Breast epithelium (tissue), 4 donors: ENCODE data around the gene LMAN1. TPM values are rescaled to one million over a fixed set of nuclear protein-coding genes. Genes with fewer than 3 reads are reported as not detected.

Source experiments
- DNase-seq, 2 donors: peaks; one replicate each; pipeline ENCODE4 v3.0.0-alpha.2; 2019; ENCODE audit warnings: low spot score in 2 of 2
- H3K27ac ChIP-seq, 2 donors: fragments of 200-600 bp; sonication (generic) in 1 of 2; one replicate each; pipeline ENCODE4 v1.5.1; 2016 to 2019; ENCODE audit warnings: mild to moderate bottlenecking in 1 of 2
- H3K27me3 ChIP-seq, 2 donors: fragments of 200-600 bp; sonication (generic) in 1 of 2; one replicate each; pipeline versions ENCODE4 v1.5.1 to v1.6.0; 2017 to 2019; ENCODE audit warnings: control low read depth in 1 of 2, mild to moderate bottlenecking in 1 of 2
- H3K36me3 ChIP-seq: fragments of 200-600 bp; one replicate; pipeline ENCODE4 v1.5.1; 2019
- H3K4me1 ChIP-seq, 2 donors: fragments of 200-600 bp; sonication (generic); one replicate each; pipeline ENCODE4 v1.5.1; 2016 to 2019; ENCODE audit warnings: control low read depth in 1 of 2
- H3K4me3 ChIP-seq, 3 donors: fragments of 200-600 bp; sonication (generic); 1 replicate in 2 of 3; 2 replicates in 1 of 3; pipeline ENCODE4 v1.5.1; 2016 to 2019; ENCODE audit warnings: mild to moderate bottlenecking in 3 of 3, moderate library complexity in 2 of 3
- H3K9me3 ChIP-seq, 2 donors: fragments of 200-600 bp; sonication (generic) in 1 of 2; one replicate each; pipeline ENCODE4 v1.5.1; 2016 to 2019; ENCODE audit warnings: control low read depth in 1 of 2
- POLR2A ChIP-seq: fragments of 450-650 bp; IDR thresholded peaks from one replicate; pipeline ENCODE4 v1.6.1; 2016; ENCODE audit warnings: antibody characterized with exemption, mild to moderate bottlenecking, moderate library complexity
- POLR2AphosphoS5 ChIP-seq, 3 donors: sonication (generic); formaldehyde crosslinking; IDR thresholded peaks; one replicate each; pipeline ENCODE4 v1.6.1; 2017; ENCODE audit warnings: antibody characterized with exemption in 3 of 3
- intact Hi-C: fragments of 100-400 bp; cut with DNase I; formaldehyde crosslinking; loops from one replicate; pipeline ENCODE4 v1.15.1; 2023; ENCODE audit warnings: low total_unique reads
- total RNA-seq, 3 donors: library from RNA; depleted of rRNA; stranded (reverse); fragments of >200 nt; gene quantifications; one replicate each; pipeline ENCODE4 v1.1.0, GENCODE V29; 2016
- TF ChIP-seq, protein P1 (sequence below), 3 donors: fragments of 450-650 bp; IDR thresholded peaks; one replicate each; pipeline ENCODE4 v1.5.1; 2016 to 2017; ENCODE audit warnings: antibody characterized with exemption in 3 of 3, mild to moderate bottlenecking in 3 of 3, moderate library complexity in 3 of 3

Gene LMAN1
- total RNA-seq, 3 donors from 2014 or later, result 86.9 to 110 (median 95.7) TPM

DNA sequence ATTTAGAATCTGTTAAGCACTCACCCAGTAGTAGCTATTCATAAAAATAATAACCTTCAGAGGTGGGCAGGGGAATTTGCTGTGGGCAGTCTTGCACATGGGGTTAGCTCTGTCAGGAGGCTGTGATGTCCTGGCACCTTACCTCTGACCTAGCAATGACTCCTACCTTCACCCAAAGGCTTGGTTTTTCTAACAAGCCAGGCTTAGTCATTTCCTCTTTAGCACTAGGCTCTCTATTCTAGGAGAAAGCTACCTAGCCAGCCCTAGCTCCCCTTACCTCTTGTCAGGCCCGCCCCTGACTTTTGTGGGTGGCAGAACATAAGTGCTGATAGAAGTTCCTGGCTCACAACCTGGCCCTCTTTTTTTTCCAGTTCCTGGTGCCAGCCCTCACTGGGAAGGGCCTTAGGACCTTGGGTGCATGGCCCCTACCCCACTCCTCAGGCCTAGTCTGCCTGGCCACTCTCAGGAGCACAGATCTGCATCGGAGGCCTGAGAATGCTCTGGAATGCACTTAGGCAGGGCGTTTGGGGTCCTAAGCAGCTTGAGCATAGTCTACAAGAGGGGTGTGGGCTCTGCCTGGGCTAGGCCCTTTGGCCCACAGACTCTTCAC lies 58.3 kb downstream of the LMAN1 start:
- Histone ChIP-seq H3K36me3 (no peaks in the 10 kb centered on the region), H3K4me3 (no peak overlapping the region), H3K9me3 (no peaks in the 10 kb centered on the region), H3K4me1 (no peaks in the 10 kb centered on the region), H3K27ac (no peak overlapping the region), H3K27me3 (peaks cover 0 to 2% of the 10 kb centered on the region in 2 donors)
- DNase-seq, result no peak
- intact Hi-C loops, result no loop called here
- TF ChIP-seq POLR2A, result no peak
- TF ChIP-seq, protein P1, sequence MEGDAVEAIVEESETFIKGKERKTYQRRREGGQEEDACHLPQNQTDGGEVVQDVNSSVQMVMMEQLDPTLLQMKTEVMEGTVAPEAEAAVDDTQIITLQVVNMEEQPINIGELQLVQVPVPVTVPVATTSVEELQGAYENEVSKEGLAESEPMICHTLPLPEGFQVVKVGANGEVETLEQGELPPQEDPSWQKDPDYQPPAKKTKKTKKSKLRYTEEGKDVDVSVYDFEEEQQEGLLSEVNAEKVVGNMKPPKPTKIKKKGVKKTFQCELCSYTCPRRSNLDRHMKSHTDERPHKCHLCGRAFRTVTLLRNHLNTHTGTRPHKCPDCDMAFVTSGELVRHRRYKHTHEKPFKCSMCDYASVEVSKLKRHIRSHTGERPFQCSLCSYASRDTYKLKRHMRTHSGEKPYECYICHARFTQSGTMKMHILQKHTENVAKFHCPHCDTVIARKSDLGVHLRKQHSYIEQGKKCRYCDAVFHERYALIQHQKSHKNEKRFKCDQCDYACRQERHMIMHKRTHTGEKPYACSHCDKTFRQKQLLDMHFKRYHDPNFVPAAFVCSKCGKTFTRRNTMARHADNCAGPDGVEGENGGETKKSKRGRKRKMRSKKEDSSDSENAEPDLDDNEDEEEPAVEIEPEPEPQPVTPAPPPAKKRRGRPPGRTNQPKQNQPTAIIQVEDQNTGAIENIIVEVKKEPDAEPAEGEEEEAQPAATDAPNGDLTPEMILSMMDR (IDR thresholded peaks at IDR 0.05), result no peak
- TF ChIP-seq POLR2AphosphoS5 (IDR thresholded peaks at IDR 0.05), result no peak

DNA sequence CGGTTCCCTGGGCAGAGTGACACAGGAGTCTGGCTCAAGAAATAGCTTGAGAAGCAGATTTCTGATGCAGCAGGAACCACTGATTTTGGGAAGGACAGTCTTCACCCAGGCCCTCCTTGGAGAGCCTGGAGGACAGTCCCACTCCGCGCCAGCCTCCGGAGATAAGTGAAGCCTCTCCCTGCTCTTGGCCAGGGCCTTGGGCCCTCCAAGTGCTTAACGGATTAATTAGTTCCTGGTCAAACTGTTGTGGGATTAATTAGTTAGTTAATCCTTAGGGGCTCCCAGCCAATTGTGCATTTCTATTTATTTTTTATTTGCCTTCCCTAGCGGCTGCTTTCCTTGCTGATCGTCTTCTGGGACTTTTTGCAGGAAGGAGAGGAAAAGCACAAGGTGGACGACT lies 60.2 kb downstream of the LMAN1 start:
- no peaks in the 10 kb centered on the region for H3K9me3 ChIP-seq
- DNase-seq, result no peak
- H3K27me3 ChIP-seq, result peaks cover 0 to 6% of the 10 kb centered on the region in 2 donors
- H3K4me1 ChIP-seq, result no peaks in the 10 kb centered on the region
- H3K4me3 ChIP-seq, result no peak overlapping the region
- no peaks in the 10 kb centered on the region for H3K36me3 ChIP-seq
- no peak for TF ChIP-seq POLR2AphosphoS5 (IDR thresholded peaks at IDR 0.05)
- TF ChIP-seq POLR2A, result no peak
- TF ChIP-seq, protein P1 (IDR thresholded peaks at IDR 0.05), result no peak
- no peak overlapping the region for H3K27ac ChIP-seq
- intact Hi-C loops, result no loop called here

DNA sequence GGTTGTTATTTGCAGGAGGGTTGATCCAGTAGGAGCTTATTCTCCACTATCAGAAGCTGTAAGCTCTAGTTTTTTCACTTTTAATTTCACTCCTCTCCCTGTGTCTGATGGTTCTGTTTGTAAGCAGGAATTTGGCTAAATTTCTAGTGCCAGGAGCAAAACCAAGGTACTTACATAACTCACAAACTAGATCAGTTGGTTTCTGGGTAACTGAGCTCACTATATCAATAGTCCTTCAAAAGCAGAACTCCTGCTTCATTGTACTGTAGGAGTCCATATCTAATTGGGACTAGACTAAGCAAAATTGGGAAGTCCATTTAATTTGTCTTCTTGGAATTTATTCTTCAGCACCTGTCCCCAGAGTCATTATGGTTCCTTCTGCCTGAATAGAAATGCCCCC lies 65.7 kb downstream of the LMAN1 start:
- intact Hi-C loops, result no loop called here

DNA sequence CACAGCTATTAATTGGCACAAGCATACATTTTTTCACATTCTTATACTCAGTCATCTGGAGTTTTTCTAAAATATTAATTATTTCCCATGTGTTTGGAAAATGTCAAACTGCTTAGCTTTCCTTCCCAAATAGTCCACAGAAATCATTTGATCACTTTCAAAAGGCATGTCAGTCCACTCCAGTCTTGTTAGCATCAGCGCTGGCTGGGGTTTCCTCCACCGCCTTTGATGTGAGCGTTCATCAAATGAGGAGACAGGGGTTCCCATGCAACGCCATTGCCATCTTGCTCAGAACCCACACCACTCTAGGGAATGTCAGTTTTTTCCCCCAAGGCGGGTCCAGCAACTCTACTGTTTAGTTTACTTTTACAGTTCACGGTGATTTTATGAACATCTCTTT lies 72.7 kb downstream of the LMAN1 start:
- H3K4me1 ChIP-seq, result no peaks in the 10 kb centered on the region
- H3K36me3 ChIP-seq, result no peaks in the 10 kb centered on the region
- H3K27me3 ChIP-seq, result peaks cover 0 to 14% of the 10 kb centered on the region in 2 donors
- H3K9me3 ChIP-seq, result no peaks in the 10 kb centered on the region
- no peak for TF ChIP-seq POLR2AphosphoS5 (IDR thresholded peaks at IDR 0.05)
- no peak for TF ChIP-seq POLR2A
- TF ChIP-seq, protein P1 (IDR thresholded peaks at IDR 0.05), result no peak
- H3K27ac ChIP-seq, result no peak overlapping the region
- no peak for DNase-seq
- no peak overlapping the region for H3K4me3 ChIP-seq
- intact Hi-C loops, result no loop called here

More for the DNA sequence above, 65.7 kb downstream of the LMAN1 start:
- no peaks in the 10 kb centered on the region for H3K4me1 ChIP-seq
- peaks cover 0 to 6% of the 10 kb centered on the region in 2 donors for H3K27me3 ChIP-seq
- no peak overlapping the region for H3K27ac ChIP-seq
- H3K36me3 ChIP-seq, result no peaks in the 10 kb centered on the region
- no peak for DNase-seq
- H3K4me3 ChIP-seq, result no peak overlapping the region
- TF ChIP-seq POLR2AphosphoS5 (IDR thresholded peaks at IDR 0.05) (no peak), POLR2A (no peak)
- TF ChIP-seq, protein P1 (IDR thresholded peaks at IDR 0.05), result no peak
- no peaks in the 10 kb centered on the region for H3K9me3 ChIP-seq

DNA sequence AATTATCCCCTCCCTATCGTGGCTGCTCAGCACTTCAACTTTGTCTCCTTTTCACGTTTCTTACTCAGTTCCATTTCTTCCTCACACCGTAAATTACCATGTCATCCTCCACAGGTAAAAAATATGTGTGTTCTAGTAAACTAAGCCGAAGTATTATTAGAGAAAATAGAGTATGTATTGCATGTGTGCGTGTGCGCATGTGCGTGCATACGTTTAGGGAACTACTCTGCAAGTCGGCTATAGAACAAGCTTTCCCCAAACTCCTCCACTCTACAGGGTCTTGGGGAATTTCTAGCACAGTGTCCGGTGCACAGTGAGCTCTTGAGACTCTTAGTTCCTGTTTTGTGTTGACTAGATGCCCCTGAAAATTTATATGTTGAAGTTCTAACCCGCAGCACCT lies 76.7 kb downstream of the LMAN1 start:
- DNase-seq, result no peak
- TF ChIP-seq, protein P1 (IDR thresholded peaks at IDR 0.05), result no peak
- TF ChIP-seq POLR2A, result no peak
- Histone ChIP-seq H3K27me3 (peaks cover 0 to 30% of the 10 kb centered on the region in 2 donors), H3K4me3 (no peak overlapping the region), H3K36me3 (no peaks in the 10 kb centered on the region), H3K27ac (no peak overlapping the region), H3K9me3 (no peaks in the 10 kb centered on the region), H3K4me1 (no peaks in the 10 kb centered on the region)
- intact Hi-C loops, result no loop called here
